ENCODE data around the gene FAXC.
A peak's percentile ranks its signal among the peaks of the same experiment; 100 is the strongest.

FAXC gene

GRCh38 chr6:99362678-99363268, 13.3 kb upstream of the FAXC start:
- H3K36me3 ChIP-seq (ENCODE audit: control insufficient read depth, insufficient read depth, low read length): no peaks in the 10 kb centered on the region
- 92 to 100% methylated on average over 1 of the region's 1 CpG for WGBS, 2 experiments (ENCODE audit: insufficient coverage in 2 of 2)

GRCh38 chr6:99359800-99360199, 10.3 kb upstream of the FAXC start:
- Histone ChIP-seq H3K4me3 (ENCODE audit: extremely low read depth, insufficient read depth, low read length, poor library complexity, severe bottlenecking) (no peak overlapping the region), H3K36me3 (ENCODE audit: control insufficient read depth, insufficient read depth, low read length) (no peaks in the 10 kb centered on the region), H3K4me1 (ENCODE audit: control insufficient read depth, insufficient read depth, low read length, poor library complexity, severe bottlenecking) (no peaks in the 10 kb centered on the region), H3K27ac (ENCODE audit: low read depth, low read length, severe bottlenecking) (no peak overlapping the region), H3K9me3 (ENCODE audit: control insufficient read depth, low read length) (no peaks in the 10 kb centered on the region)
- no CpG with 5 or more reads among the region's 1 CpG for WGBS, 2 experiments (ENCODE audit: insufficient coverage in 2 of 2)

More at GRCh38 chr6:99362678-99363268, 13.3 kb upstream of the FAXC start:
- no peaks in the 10 kb centered on the region for H3K4me1 ChIP-seq (ENCODE audit: control insufficient read depth, insufficient read depth, low read length, poor library complexity, severe bottlenecking)
- H3K4me3 ChIP-seq (ENCODE audit: extremely low read depth, insufficient read depth, low read length, poor library complexity, severe bottlenecking): no peak overlapping the region
- no peaks in the 10 kb centered on the region for H3K9me3 ChIP-seq (ENCODE audit: control insufficient read depth, low read length)
- H3K27ac ChIP-seq (ENCODE audit: low read depth, low read length, severe bottlenecking): no peak overlapping the region

DNA sequence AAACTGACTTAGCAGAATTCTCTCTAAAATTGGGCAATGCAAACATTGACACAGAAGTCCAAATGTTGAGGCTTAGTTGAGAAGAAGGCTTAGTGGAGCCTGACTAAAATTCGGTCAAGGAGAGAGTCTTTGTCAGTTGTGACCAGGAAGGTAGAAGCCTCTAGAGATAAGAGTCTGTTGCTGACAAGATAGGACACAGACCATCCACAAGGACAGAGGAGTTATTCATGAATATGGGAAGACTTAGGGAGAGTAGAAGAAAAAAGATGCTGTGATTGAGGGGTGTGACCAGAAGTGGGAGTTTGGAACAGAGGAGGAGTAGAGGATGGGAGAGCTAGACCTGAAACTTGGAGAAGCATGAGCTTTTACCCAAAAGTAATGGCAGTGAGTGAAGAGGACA, 7.2 kb upstream of the FAXC start:
- Histone ChIP-seq H3K9me3 (ENCODE audit: control insufficient read depth, low read length) (no peaks in the 10 kb centered on the region), H3K4me3 (ENCODE audit: extremely low read depth, insufficient read depth, low read length, poor library complexity, severe bottlenecking) (no peak overlapping the region), H3K36me3 (ENCODE audit: control insufficient read depth, insufficient read depth, low read length) (no peaks in the 10 kb centered on the region), H3K4me1 (ENCODE audit: control insufficient read depth, insufficient read depth, low read length, poor library complexity, severe bottlenecking) (no peaks in the 10 kb centered on the region), H3K27ac (ENCODE audit: low read depth, low read length, severe bottlenecking) (no peak overlapping the region)
- 83 to 91% methylated on average over 1 of the region's 1 CpG for WGBS, 2 experiments (ENCODE audit: insufficient coverage in 2 of 2)

DNA sequence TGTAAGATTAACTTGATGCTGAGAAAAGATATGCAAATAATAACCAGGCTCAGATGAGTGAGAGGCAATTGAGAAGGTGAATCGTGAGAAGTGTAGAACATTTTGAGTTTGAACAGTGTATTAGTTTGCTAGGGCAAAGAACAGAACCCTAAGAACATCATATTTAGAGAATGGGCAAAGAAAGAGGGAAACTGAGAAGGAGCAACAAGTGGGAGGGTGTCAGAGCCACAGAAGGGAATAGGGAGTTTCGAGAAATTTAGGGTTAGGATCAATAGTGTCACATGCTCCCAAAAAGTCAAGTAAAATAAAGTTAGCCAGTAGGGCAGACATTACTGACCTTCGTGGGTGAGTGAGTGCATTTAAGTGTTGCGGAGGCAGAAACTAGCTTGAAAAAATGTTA, 5.5 kb upstream of the FAXC start:
- Histone ChIP-seq H3K4me1 (ENCODE audit: control insufficient read depth, insufficient read depth, low read length, poor library complexity, severe bottlenecking) (no peaks in the 10 kb centered on the region), H3K36me3 (ENCODE audit: control insufficient read depth, insufficient read depth, low read length) (no peaks in the 10 kb centered on the region), H3K9me3 (ENCODE audit: control insufficient read depth, low read length) (no peaks in the 10 kb centered on the region), H3K4me3 (ENCODE audit: extremely low read depth, insufficient read depth, low read length, poor library complexity, severe bottlenecking) (no peak overlapping the region), H3K27ac (ENCODE audit: low read depth, low read length, severe bottlenecking) (no peak overlapping the region)
- WGBS, 2 experiments (ENCODE audit: insufficient coverage in 2 of 2): 63 to 86% methylated on average over 3 to 4 of the region's 4 CpGs

DNA sequence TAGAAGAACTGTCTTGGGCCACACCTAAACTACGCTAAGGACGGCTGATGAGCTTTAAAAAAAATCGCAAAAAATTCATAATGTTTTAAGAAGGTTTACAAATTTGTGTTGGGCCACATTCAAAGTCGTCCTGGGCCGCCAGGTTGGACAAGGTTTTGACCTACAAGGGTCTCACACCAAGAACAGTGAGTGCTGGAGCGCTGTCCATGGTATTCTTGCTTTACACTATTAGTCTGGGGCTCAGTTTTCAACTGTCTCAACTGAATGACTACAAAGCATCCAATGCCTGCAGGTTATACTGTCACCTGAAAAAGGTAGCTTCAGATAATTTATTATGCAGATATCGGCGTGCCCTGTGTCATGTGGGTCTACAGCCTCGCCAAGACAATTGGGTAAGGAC, 3.7 kb upstream of the FAXC start:
- Histone ChIP-seq H3K9me3 (ENCODE audit: control insufficient read depth, low read length) (no peaks in the 10 kb centered on the region), H3K27ac (ENCODE audit: low read depth, low read length, severe bottlenecking) (no peak overlapping the region), H3K4me3 (ENCODE audit: extremely low read depth, insufficient read depth, low read length, poor library complexity, severe bottlenecking) (no peak overlapping the region), H3K4me1 (ENCODE audit: control insufficient read depth, insufficient read depth, low read length, poor library complexity, severe bottlenecking) (no peaks in the 10 kb centered on the region), H3K36me3 (ENCODE audit: control insufficient read depth, insufficient read depth, low read length) (no peaks in the 10 kb centered on the region)
- WGBS, 2 experiments (ENCODE audit: insufficient coverage in 2 of 2): 75 to 85% methylated on average over 9 of the region's 9 CpGs

DNA sequence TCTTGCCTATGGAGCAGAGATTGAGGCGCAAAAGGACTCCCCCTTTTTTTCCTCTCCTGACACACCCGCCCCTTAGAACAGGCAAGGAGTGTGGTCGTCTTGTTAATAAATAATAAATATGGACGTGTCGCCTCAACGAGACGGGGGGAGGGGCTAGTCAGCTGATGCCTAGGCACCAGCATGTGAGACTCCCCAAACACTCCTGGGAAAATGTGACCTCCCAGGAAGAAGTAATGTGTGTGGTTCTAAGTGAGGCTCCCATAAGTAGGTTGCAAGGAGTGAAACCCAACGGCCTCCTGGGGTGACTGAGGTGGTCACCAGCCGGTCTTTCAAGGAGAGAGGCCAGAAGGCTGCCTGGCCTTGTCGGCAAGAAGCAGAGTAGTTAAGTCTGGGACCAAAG, 1.1 kb upstream of the FAXC start:
- Histone ChIP-seq H3K27ac (ENCODE audit: low read depth, low read length, severe bottlenecking) (no peak overlapping the region), H3K9me3 (ENCODE audit: control insufficient read depth, low read length) (no peaks in the 10 kb centered on the region), H3K4me3 (ENCODE audit: extremely low read depth, insufficient read depth, low read length, poor library complexity, severe bottlenecking) (no peak overlapping the region), H3K36me3 (ENCODE audit: control insufficient read depth, insufficient read depth, low read length) (no peaks in the 10 kb centered on the region), H3K4me1 (ENCODE audit: control insufficient read depth, insufficient read depth, low read length, poor library complexity, severe bottlenecking) (no peaks in the 10 kb centered on the region)
- 62 to 73% methylated on average over 2 to 6 of the region's 10 CpGs for WGBS, 2 experiments (ENCODE audit: insufficient coverage in 2 of 2)

DNA sequence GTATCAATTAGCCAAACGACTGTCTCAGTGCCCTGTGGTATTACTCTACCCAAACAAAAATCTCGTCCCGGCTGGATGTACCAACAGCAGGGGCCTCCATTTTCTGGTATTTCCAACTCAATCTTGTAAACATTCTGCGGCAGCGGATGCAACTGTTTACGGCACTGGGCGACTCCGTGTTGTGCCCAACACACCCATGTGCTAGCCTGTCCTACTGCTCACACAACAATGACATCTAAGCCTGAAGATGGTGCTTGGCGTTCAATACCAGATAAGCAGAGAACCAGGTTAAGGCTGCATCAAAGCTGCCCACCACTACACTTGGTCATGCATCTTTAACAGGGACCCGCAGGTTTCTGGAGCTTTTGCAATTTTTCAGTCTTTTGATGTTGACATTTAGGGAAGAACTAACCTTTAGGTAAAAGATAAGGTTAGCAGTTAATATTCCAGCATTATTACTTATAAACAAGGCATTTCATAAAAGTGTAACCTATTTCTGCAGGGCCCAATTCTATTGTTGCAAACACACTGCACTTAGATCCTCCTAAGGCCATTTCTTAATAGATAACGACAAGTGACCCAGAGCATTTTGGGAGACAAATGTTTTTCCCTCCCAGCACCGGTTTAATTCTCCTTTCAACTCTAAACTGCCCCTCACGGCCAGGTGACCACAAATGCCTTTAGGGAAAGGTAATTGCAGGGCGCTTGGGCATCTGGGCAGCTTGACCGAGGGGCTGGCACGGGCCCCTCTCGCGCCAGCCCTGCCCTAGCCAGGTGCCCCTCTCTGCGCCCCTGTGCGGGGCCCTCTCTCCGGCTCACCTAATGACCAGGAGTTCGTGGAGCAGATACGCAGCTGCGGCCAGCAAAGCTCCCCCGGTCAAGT, 945 bp downstream of the FAXC start:
- no peaks in the 10 kb centered on the region for H3K36me3 ChIP-seq (ENCODE audit: control insufficient read depth, insufficient read depth, low read length)
- H3K27ac ChIP-seq (ENCODE audit: low read depth, low read length, severe bottlenecking): no peak overlapping the region
- WGBS, 2 experiments (ENCODE audit: insufficient coverage in 2 of 2): 40 to 51% methylated on average over 16 to 24 of the region's 25 CpGs
- peak overlapping the region; percentile 64 for H3K4me3 ChIP-seq (ENCODE audit: extremely low read depth, insufficient read depth, low read length, poor library complexity, severe bottlenecking)
- H3K9me3 ChIP-seq (ENCODE audit: control insufficient read depth, low read length): no peaks in the 10 kb centered on the region
- peaks cover 11% of the 10 kb centered on the region for H3K4me1 ChIP-seq (ENCODE audit: control insufficient read depth, insufficient read depth, low read length, poor library complexity, severe bottlenecking)

- no peak overlapping the region for H3K27ac ChIP-seq (ENCODE audit: low read depth, low read length, severe bottlenecking)
- H3K9me3 ChIP-seq (ENCODE audit: control insufficient read depth, low read length): no peaks in the 10 kb centered on the region
- peaks cover 11% of the 10 kb centered on the region for H3K4me1 ChIP-seq (ENCODE audit: control insufficient read depth, insufficient read depth, low read length, poor library complexity, severe bottlenecking)
- peak overlapping the region; percentile 1 for H3K4me3 ChIP-seq (ENCODE audit: extremely low read depth, insufficient read depth, low read length, poor library complexity, severe bottlenecking)
- no peaks in the 10 kb centered on the region for H3K36me3 ChIP-seq (ENCODE audit: control insufficient read depth, insufficient read depth, low read length)
- WGBS, 2 experiments (ENCODE audit: insufficient coverage in 2 of 2): 40% methylated on average over 1 of the region's 1 CpG; no CpG with 5 or more reads in 1 of the 2 experiments
These were observed 1.7 kb downstream of the FAXC start for GRCh38 chr6:99347804-99348203.

DNA sequence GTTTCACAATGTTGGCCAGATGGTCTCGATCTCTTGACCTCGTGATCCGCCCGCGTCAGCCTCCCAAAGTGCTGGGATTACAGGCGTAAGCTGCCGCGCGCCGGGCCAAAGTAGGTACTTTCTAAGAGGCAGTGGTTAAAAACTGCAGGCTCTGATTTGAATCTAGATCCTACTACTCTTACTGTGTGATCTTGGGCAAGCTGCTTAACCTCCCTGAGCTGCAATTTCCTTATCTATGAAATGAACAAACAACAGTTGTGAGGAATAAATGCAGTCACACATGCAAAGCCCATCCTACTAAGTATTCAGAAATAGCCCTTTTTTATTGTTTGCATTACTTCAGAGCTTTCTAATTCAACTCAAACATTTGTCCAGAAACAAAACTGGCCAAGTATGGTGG, 2.9 kb downstream of the FAXC start:
- Histone ChIP-seq H3K4me3 (ENCODE audit: extremely low read depth, insufficient read depth, low read length, poor library complexity, severe bottlenecking) (no peak overlapping the region), H3K27ac (ENCODE audit: low read depth, low read length, severe bottlenecking) (no peak overlapping the region), H3K9me3 (ENCODE audit: control insufficient read depth, low read length) (no peaks in the 10 kb centered on the region), H3K4me1 (ENCODE audit: control insufficient read depth, insufficient read depth, low read length, poor library complexity, severe bottlenecking) (peaks cover 11% of the 10 kb centered on the region), H3K36me3 (ENCODE audit: control insufficient read depth, insufficient read depth, low read length) (no peaks in the 10 kb centered on the region)
- WGBS, 2 experiments (ENCODE audit: insufficient coverage in 2 of 2): 77 to 88% methylated on average over 10 of the region's 10 CpGs

- Histone ChIP-seq H3K4me3 (ENCODE audit: extremely low read depth, insufficient read depth, low read length, poor library complexity, severe bottlenecking) (no peak overlapping the region), H3K4me1 (ENCODE audit: control insufficient read depth, insufficient read depth, low read length, poor library complexity, severe bottlenecking) (peaks cover 11% of the 10 kb centered on the region), H3K36me3 (ENCODE audit: control insufficient read depth, insufficient read depth, low read length) (no peaks in the 10 kb centered on the region), H3K27ac (ENCODE audit: low read depth, low read length, severe bottlenecking) (no peak overlapping the region), H3K9me3 (ENCODE audit: control insufficient read depth, low read length) (no peaks in the 10 kb centered on the region)
- WGBS, 2 experiments (ENCODE audit: insufficient coverage in 2 of 2): 91 to 95% methylated on average over 2 to 3 of the region's 4 CpGs
These were observed 4.3 kb downstream of the FAXC start for GRCh38 chr6:99345164-99345563.

GRCh38 chr6:99344289-99344688, 5.2 kb downstream of the FAXC start:
- Histone ChIP-seq H3K36me3 (ENCODE audit: control insufficient read depth, insufficient read depth, low read length) (no peaks in the 10 kb centered on the region), H3K27ac (ENCODE audit: low read depth, low read length, severe bottlenecking) (no peak overlapping the region), H3K4me3 (ENCODE audit: extremely low read depth, insufficient read depth, low read length, poor library complexity, severe bottlenecking) (no peak overlapping the region), H3K9me3 (ENCODE audit: control insufficient read depth, low read length) (no peaks in the 10 kb centered on the region), H3K4me1 (ENCODE audit: control insufficient read depth, insufficient read depth, low read length, poor library complexity, severe bottlenecking) (peaks cover 11% of the 10 kb centered on the region)
- 48 to 72% methylated on average over 2 to 3 of the region's 3 CpGs for WGBS, 2 experiments (ENCODE audit: insufficient coverage in 2 of 2)
